K562 (cell line): ENCODE measurements around the gene HMGN2. TPM values are rescaled to one million over a fixed set of nuclear protein-coding genes. Genes with fewer than 3 reads are reported as not detected.
A peak's percentile ranks its signal among the peaks of the same experiment; 100 is the strongest.

Experiments
- CBX5 ChIP-seq: IDR thresholded peaks from 2 replicates; pipeline ENCODE4 v1.6.1; 2014; ENCODE audit warnings: low read depth, borderline replicate concordance
- DDX20 ChIP-seq: fragments of 450-650 bp; IDR thresholded peaks from 2 replicates; pipeline ENCODE4 v1.6.1; 2016; ENCODE audit warnings: missing genetic modification characterization, low read depth, mild to moderate bottlenecking, missing compliant biosample characterization, moderate library complexity
- GMEB1 ChIP-seq: fragments of 250-450 bp; sonication (Bioruptor Pico); IDR thresholded peaks from 2 replicates; pipeline ENCODE4 v1.4.0; 2020; ENCODE audit warnings: mild to moderate bottlenecking
- JUNB ChIP-seq: fragments of 450-650 bp; formaldehyde crosslinking; conservative IDR thresholded peaks from 2 replicates; pipeline ENCODE4 v1.4.0; 2020; ENCODE audit warnings: mild to moderate bottlenecking
- KAT8 ChIP-seq: fragments of 450-650 bp; IDR thresholded peaks from 2 replicates; pipeline ENCODE4 v1.6.1; 2016; ENCODE audit warnings: low read depth, mild to moderate bottlenecking
- NFIX ChIP-seq: fragments of 250-450 bp; sonication (Bioruptor Pico); IDR thresholded peaks from 2 replicates; pipeline ENCODE4 v1.4.0; 2020; ENCODE audit warnings: low read depth, mild to moderate bottlenecking, moderate library complexity
- PTRF ChIP-seq: fragments of 450-650 bp; IDR thresholded peaks from 2 replicates; pipeline ENCODE4 v1.6.1; 2016; ENCODE audit warnings: mild to moderate bottlenecking, missing genetic modification characterization, missing compliant biosample characterization
- REST ChIP-seq, 2 experiments: fragments of 450-650 bp; formaldehyde crosslinking in 1 of 2; IDR thresholded peaks; 2 replicates each; pipeline versions ENCODE4 v1.4.0 to v1.6.1; 2014 to 2020; ENCODE audit warnings: mild to moderate bottlenecking in 2 of 2, borderline replicate concordance in 1 of 2, low read depth in 1 of 2
- SMARCB1 ChIP-seq: IDR thresholded peaks from 2 replicates; pipeline ENCODE4 v1.6.1; 2011; ENCODE audit warnings: improper control_type of control experiment, low read depth; ENCODE audit not compliant: insufficient read length
- XRCC4 ChIP-seq: IDR thresholded peaks from one replicate; pipeline ENCODE4 v1.6.1; 2011; ENCODE audit not compliant: insufficient read depth, insufficient read length; ENCODE audit errors: extremely low read depth
- ZBTB17 ChIP-seq: fragments of 450-650 bp; formaldehyde crosslinking; IDR thresholded peaks from 2 replicates; pipeline ENCODE4 v1.4.0; 2020; ENCODE audit warnings: mild to moderate bottlenecking
- ZBTB7A ChIP-seq: IDR thresholded peaks from 2 replicates; pipeline ENCODE4 v1.6.1; 2011; ENCODE audit warnings: low read depth, mild to moderate bottlenecking, low read length, moderate library complexity, borderline replicate concordance; ENCODE audit not compliant: control insufficient read depth
- ZNF280B ChIP-seq: fragments of 250-450 bp; sonication (Bioruptor Pico); IDR thresholded peaks from 2 replicates; pipeline ENCODE4 v1.5.1; 2021; ENCODE audit warnings: mild to moderate bottlenecking
- ZNF639 ChIP-seq, 2 experiments: fragments of 200-800 bp in 1 of 2; sonication (Bioruptor generic) in 1 of 2; sonication (generic) in 1 of 2; formaldehyde crosslinking in 1 of 2; IDR thresholded peaks in 1 of 2; conservative IDR thresholded peaks in 1 of 2; 2 replicates each; pipeline versions ENCODE4 v1.5.0 to v1.6.1; 2016 to 2020; ENCODE audit warnings: missing compliant biosample characterization in 1 of 2, missing genetic modification characterization in 1 of 2, missing genetic modification reagents in 1 of 2
- polyA plus RNA-seq, 8 experiments: library from polyadenylated mRNA; depleted of rRNA in 4 of 8; stranded (reverse) in 5 of 8; unstranded in 3 of 8; fragments of >200 nt; fragmentation: Nextera tagmentation in 2 of 8; fragmentation: Illumina TruSeq in 1 of 8; extraction: Ambion mirVana in 2 of 8; extraction: Trizol in 1 of 8; gene quantifications; 2 replicates each; pipeline versions ENCODE4 v1.2.1 to v1.2.3, GENCODE V29; 2011 to 2014; ENCODE audit warnings: inconsistent platforms in 1 of 8, missing spikeins in 1 of 8
- total RNA-seq, 7 experiments: library from RNA; depleted of rRNA in 6 of 7; stranded (reverse); fragments of >200 nt in 6 of 7; fragmentation: Illumina TruSeq in 2 of 7; extraction: Trizol in 2 of 7; gene quantifications; 2 replicates each; pipeline versions ENCODE4 v1.2.1 to v1.2.3, GENCODE V29; 2011 to 2021; ENCODE audit warnings: low replicate concordance in 1 of 7

HMGN2 gene
- total and polyA plus RNA-seq, 9 of the 15 experiments (the other 6 are each of a cell fraction or from before 2014, with no cell fraction given) = 370 to 1,354 (median 965) TPM

- peak in 1 of 2 experiments; percentile 38; a peak in 1 of 4 replicates for TF ChIP-seq ZNF639 (CRISPR knock-in tag; conservative IDR thresholded peaks at IDR 0.05 in 1 of 2, IDR thresholded peaks at IDR 0.05 in 1 of 2)
- TF ChIP-seq NFIX (CRISPR knock-in tag) = no peak
- no peak for TF ChIP-seq JUNB (CRISPR knock-in tag)
- peak; percentile 72 for TF ChIP-seq PTRF
- TF ChIP-seq DDX20 = peak; percentile 61; the same call in 1 of the 2 replicates
- TF ChIP-seq GMEB1 (CRISPR knock-in tag) = peak; percentile 23; the same call in 1 of the 2 replicates
- no peak for TF ChIP-seq XRCC4
- TF ChIP-seq CBX5 = no peak
- no peak for TF ChIP-seq ZBTB7A
- TF ChIP-seq ZBTB17 = 0 out of 2 replicates have a peak, but pooled peaks have one; percentile 40
- no peak for TF ChIP-seq KAT8
- TF ChIP-seq REST (IDR thresholded peaks at IDR 0.05; ENCODE audit: borderline replicate concordance) = no peak
- no peak for TF ChIP-seq REST (CRISPR knock-in tag; IDR thresholded peaks at IDR 0.05; ENCODE audit: low read depth)
- no peak for TF ChIP-seq ZNF280B (CRISPR knock-in tag)
- TF ChIP-seq SMARCB1 = no peak
These were observed 11.7 kb downstream of the HMGN2 start (continued) for GRCh38 chr1:26483980-26484379.
